Activated CD4-positive, alpha-beta T cell treated with anti-CD3 and anti-CD28 coated beads, Interleukin-2, Interleukin-4, amounts not matched to agents 100 ng/mL and 50 ng/mL, durations not matched to agents 16 hours and 8 hours (primary cell): ENCODE results near the gene ACER2.
"Not testable (repeated sequence)": the region's sequence is repeated elsewhere in the genome, so short reads cannot be mapped to it uniquely, and the experiment has no call there.

Experiments
- DNase-seq: peaks from one replicate; pipeline ENCODE4 v3.0.0-alpha.2; 2020; ENCODE audit warnings: low spot score

ACER2 gene

GRCh38 chr9:19408693-19409400 lies at the start of gene ACER2:
Gene ACER2, plus strand, starts transcription at chr9:19409009. Its CDS starts 76 bp downstream, at chr9:19409085.
- DNase-seq: peak; percentile 95

- DNase-seq: no peak
Observed at GRCh38 chr9:19369107-19369506, 39.7 kb upstream of the ACER2 start.

- DNase-seq: no peak
Observed at GRCh38 chr9:19371942-19372341, 36.9 kb upstream of the ACER2 start.

- DNase-seq: no peak
Observed at GRCh38 chr9:19372567-19372966, 36.2 kb upstream of the ACER2 start.

- no peak for DNase-seq
Observed at GRCh38 chr9:19373527-19373926, 35.3 kb upstream of the ACER2 start.

GRCh38 chr9:19375538-19375937 lies 33.3 kb upstream of the ACER2 start:
- DNase-seq: no peak

GRCh38 chr9:19376931-19377330 lies 31.9 kb upstream of the ACER2 start:
- no peak for DNase-seq

- DNase-seq: no peak
Observed at GRCh38 chr9:19378164-19378563, 30.6 kb upstream of the ACER2 start.

- DNase-seq: no peak
Observed at GRCh38 chr9:19378647-19379046, 30.2 kb upstream of the ACER2 start.

- DNase-seq: no peak
Observed at GRCh38 chr9:19379283-19379682, 29.5 kb upstream of the ACER2 start.

GRCh38 chr9:19379697-19380046 lies 29.1 kb upstream of the ACER2 start:
- no peak for DNase-seq

GRCh38 chr9:19380826-19381075 lies 28.1 kb upstream of the ACER2 start:
- no peak for DNase-seq

- DNase-seq: no peak
Observed at GRCh38 chr9:19381656-19382055, 27.2 kb upstream of the ACER2 start.

- not testable (repeated sequence) for DNase-seq
Observed at GRCh38 chr9:19385212-19385611, 23.6 kb upstream of the ACER2 start.

- DNase-seq: no peak
Observed at GRCh38 chr9:19385786-19386501, 22.9 kb upstream of the ACER2 start.

GRCh38 chr9:19386502-19387044 lies 22.2 kb upstream of the ACER2 start:
- DNase-seq: no peak

- no peak for DNase-seq
Observed at GRCh38 chr9:19387317-19387716, 21.5 kb upstream of the ACER2 start.

GRCh38 chr9:19389539-19389938 lies 19.3 kb upstream of the ACER2 start:
- not testable (repeated sequence) for DNase-seq

- DNase-seq: no peak
Observed at GRCh38 chr9:19397845-19398244, 11.0 kb upstream of the ACER2 start.

- DNase-seq: not testable (repeated sequence)
Observed at GRCh38 chr9:19403231-19403630, 5.6 kb upstream of the ACER2 start.

GRCh38 chr9:19404283-19405075 lies 4.3 kb upstream of the ACER2 start:
- no peak for DNase-seq

- DNase-seq: no peak
Observed at GRCh38 chr9:19405771-19406170, 3.0 kb upstream of the ACER2 start.

- DNase-seq: no peak
Observed at GRCh38 chr9:19408316-19408692, 505 bp upstream of the ACER2 start.
